ENCODE measurements around the gene HMX1.

The HMX1 gene

GRCh38 chr4:8892556-8893226, 21.1 kb upstream of the HMX1 start:
- no peak for DNase-seq (ENCODE audit: low read depth in 2 of 2)

- DNase-seq (ENCODE audit: low read depth in 2 of 2), result no peak
These were observed 20.3 kb upstream of the HMX1 start for GRCh38 chr4:8891646-8892555.

- DNase-seq (ENCODE audit: low read depth in 2 of 2), result no peak
These were observed 19.6 kb upstream of the HMX1 start for GRCh38 chr4:8891255-8891645.

- DNase-seq (ENCODE audit: low read depth in 2 of 2), result no peak
These were observed 17.2 kb upstream of the HMX1 start for GRCh38 chr4:8888856-8889255.

- no peak for DNase-seq (ENCODE audit: low read depth in 2 of 2)
These were observed 15.2 kb upstream of the HMX1 start for GRCh38 chr4:8886612-8887406.

- DNase-seq (ENCODE audit: low read depth in 2 of 2), result no peak
These were observed 10.6 kb upstream of the HMX1 start for GRCh38 chr4:8882239-8882638.

DNA sequence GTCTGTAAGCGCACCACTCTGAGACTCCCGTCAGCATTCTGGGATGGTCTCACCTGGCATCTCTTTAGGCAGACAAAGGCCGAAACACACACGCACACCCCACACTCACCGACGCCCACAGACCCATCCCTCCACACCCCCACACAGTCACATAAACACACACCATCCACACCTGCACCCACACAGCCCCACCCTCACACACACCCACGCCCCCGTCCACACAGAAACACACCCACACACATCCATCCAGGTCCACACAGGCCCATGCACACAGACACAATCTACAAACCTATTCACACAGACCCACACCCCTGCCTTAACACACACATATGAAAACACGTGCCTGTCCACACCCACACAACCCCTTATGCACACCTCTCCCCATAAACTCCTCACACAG, 9.2 kb upstream of the HMX1 start:
- no peak for DNase-seq (ENCODE audit: low read depth in 2 of 2)

DNA sequence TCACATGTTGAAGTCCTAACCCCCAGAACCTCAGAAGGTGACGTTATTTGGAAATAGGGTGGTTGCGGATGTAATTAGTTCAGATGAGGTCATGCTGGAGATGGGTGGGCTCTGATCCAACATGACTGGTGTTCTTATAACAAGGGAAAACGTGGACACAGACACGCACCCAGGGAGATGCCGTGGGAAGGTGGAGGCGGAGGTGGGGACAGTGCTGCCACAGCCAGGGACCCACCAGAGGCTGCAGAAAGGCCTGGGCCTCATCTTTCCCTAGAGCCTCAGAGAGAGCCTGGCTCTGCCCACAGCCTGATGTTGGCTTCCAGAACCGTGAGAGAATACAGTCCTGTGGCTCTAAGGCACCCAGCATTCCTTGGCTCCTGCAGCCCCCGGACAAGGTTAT, 7.9 kb upstream of the HMX1 start:
- no peak for DNase-seq (ENCODE audit: low read depth in 2 of 2)

- no peak for DNase-seq (ENCODE audit: low read depth in 2 of 2)
These were observed 6.8 kb upstream of the HMX1 start for GRCh38 chr4:8878421-8878820.

- no peak for DNase-seq (ENCODE audit: low read depth in 2 of 2)
These were observed 6.1 kb upstream of the HMX1 start for GRCh38 chr4:8877780-8878040.

GRCh38 chr4:8876982-8877779, 5.5 kb upstream of the HMX1 start:
- no peak for DNase-seq (ENCODE audit: low read depth in 2 of 2)

- DNase-seq (ENCODE audit: low read depth in 2 of 2), result no peak
These were observed 3.4 kb upstream of the HMX1 start for GRCh38 chr4:8874896-8875680.

DNA sequence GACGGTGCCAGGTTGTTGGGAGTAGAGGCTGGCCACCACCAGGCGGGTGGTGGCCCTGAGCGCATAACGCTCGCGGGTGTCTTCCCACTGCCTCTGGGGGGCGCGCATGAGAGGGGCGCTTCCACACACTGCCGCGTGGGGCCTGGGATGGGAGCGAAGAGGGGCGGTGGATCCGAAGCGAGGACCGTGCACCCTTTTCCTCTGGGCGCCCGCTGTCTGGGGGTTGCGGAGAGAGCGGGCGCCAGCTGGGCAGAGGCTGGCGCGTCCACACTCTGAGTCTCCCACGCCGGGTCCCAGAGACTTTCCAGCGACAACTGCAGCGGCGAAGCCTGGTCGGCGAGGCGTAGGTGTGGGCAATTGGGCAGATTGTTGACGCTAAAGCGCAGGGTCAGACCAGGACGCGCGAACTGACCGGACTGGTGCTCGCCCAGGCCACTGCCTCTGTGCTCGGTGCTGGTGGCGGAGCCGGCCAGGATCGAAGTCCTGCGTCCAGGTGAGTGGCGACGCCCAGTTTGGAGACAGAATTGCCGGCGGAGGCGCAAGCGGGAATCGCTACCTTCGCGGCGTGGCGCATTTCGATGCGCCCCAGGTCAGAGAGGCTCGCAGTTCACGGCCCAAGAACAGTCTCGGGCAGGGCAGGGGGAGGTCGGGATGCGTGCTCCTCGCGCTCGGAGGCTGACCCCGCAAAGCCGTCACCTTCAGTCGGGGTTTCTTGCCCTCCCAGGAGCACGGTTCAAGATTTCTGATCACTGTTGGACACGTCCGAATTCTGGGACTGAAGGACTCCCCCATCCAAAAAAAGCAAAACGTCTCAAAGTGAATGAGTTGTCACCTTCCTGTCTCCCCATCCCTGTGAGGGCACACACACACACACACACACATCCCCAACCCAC, 2.6 kb upstream of the HMX1 start:
- DNase-seq (ENCODE audit: low read depth in 2 of 2), result no peak

DNA sequence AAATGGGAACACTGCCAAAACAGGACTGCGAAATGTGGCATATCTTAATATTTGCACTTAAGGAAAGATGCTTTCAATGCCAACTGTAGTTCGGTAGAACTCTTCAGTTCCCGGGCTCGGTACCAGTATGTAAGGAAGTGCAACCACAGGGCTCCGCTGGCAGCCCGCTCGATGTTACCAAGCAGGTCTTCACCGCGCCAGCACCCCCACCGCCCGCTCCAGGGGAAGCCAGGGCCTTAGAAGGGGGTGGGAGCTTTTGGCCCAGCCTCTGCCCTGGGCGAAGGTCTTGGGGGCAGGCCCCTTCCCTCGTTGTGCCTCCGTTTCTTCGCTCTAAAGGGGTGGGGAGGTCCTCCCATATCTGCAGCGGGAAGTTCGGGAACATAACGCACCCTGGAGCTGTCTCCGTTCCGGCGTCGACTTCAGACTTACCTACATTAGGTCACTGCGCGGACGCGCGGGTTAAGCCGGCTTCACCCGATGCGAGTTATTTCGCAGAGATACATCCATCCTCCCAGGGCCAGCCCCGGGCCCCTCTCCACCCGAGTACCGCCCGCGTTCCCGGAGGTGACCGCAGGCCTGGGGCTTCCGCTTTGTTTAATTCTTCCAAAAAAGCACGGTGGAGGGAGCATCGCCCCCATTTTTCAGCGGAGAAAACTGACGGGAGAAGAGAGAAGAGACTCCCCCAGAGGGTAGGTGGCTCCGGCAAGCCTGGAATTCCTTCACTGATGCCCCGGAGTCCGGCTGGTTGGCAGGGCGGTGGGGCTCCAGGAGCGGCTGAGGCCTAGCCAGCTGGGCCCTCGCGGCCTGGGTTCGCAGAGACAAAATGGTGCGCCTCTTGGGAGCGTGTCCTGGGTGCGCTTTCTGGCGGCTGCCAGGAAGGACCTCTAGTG, 1.0 kb upstream of the HMX1 start:
- DNase-seq (ENCODE audit: low read depth in 2 of 2), result no peak

- no peak for DNase-seq (ENCODE audit: low read depth in 2 of 2)
These were observed 807 bp downstream of the HMX1 start for GRCh38 chr4:8870647-8871416.

- DNase-seq (ENCODE audit: low read depth in 2 of 2), result no peak
These were observed 1.6 kb downstream of the HMX1 start for GRCh38 chr4:8869898-8870646.
